Esophagus muscularis mucosa (tissue), 4 donors: ENCODE measurements around the gene UTP15.

Source experiments
- EP300 ChIP-seq: sonication (generic); formaldehyde crosslinking; IDR thresholded peaks from one replicate; pipeline ENCODE4 v1.6.1; 2017; ENCODE audit warnings: antibody characterized with exemption
- POLR2A ChIP-seq: fragments of 450-650 bp; IDR thresholded peaks from one replicate; pipeline ENCODE4 v1.6.1; 2017; ENCODE audit warnings: antibody characterized with exemption, moderate library complexity, mild to moderate bottlenecking, low read depth
- TF ChIP-seq, protein P1 (sequence below), 3 experiments: fragments of 200-600 bp in 2 of 3; fragments of 450-650 bp in 1 of 3; sonication (generic) in 2 of 3; IDR thresholded peaks; one replicate each; pipeline ENCODE4 v1.5.1; 2017 to 2019; ENCODE audit warnings: antibody characterized with exemption in 3 of 3, mild to moderate bottlenecking in 2 of 3, moderate library complexity in 1 of 3

DNA sequence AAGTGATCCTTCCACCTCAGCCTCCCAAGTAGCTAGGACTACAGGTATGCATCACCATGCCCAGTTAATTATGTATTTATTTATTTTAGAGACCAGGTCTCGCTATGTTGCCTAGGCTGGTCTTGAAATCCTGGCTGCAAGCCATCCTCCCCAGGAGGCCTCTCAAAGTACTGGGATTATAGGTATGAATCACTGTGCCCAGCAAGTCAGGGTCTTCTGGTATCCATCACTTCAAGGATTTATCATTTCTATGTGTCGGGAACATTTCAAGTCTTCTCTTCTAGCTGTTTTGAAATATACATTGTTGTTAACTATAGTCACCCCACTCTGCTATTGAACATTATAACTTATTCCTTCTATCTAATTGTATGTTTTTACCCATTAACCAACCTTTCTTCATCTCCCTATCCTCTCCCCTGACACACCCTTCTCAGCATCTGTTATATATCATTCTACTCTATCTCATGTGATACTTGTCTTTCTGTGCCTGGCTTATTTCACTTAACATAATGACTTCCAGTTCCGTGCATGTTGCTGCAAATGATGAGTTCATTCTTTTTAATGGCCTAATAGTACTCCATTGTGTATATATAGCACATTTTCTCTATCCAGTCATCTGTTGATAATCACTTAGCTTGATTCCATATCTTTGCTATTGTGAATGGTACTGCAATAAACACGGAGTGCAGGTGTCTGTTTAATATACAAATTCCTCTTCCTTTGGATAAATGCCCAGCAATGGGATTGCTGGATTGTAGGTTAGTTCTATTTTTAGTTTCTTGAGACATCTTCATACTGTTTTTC is 26.4 kb downstream of the UTP15 start:
- TF ChIP-seq, protein P1, sequence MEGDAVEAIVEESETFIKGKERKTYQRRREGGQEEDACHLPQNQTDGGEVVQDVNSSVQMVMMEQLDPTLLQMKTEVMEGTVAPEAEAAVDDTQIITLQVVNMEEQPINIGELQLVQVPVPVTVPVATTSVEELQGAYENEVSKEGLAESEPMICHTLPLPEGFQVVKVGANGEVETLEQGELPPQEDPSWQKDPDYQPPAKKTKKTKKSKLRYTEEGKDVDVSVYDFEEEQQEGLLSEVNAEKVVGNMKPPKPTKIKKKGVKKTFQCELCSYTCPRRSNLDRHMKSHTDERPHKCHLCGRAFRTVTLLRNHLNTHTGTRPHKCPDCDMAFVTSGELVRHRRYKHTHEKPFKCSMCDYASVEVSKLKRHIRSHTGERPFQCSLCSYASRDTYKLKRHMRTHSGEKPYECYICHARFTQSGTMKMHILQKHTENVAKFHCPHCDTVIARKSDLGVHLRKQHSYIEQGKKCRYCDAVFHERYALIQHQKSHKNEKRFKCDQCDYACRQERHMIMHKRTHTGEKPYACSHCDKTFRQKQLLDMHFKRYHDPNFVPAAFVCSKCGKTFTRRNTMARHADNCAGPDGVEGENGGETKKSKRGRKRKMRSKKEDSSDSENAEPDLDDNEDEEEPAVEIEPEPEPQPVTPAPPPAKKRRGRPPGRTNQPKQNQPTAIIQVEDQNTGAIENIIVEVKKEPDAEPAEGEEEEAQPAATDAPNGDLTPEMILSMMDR (IDR thresholded peaks at IDR 0.05): no peak
- TF ChIP-seq EP300 (no peak), POLR2A (no peak)
